CD4-positive, alpha-beta T cell treated with Interleukin-1 beta for 1 hour (primary cell): ENCODE data around the gene RNF13.

Source experiments
- DNase-seq, 2 donors: peaks; one replicate each; pipeline ENCODE4 v3.0.0-alpha.2; 2020 to 2022

RNF13 gene

GRCh38 chr3:150006794-150007193, 193.8 kb downstream of the RNF13 start:
- no peak for DNase-seq
